GM19452 (cell line): ENCODE data around the gene TMEM238L.

Experiments
- ATAC-seq: cut with Tn5 transposase; IDR thresholded peaks from one replicate; pipeline ENCODE4 v1.9.1; 2021; ENCODE audit not compliant: unreplicated experiment

TMEM238L gene

GRCh38 chr17:10775740-10776356, 28.1 kb downstream of the TMEM238L start:
- no peak for ATAC-seq

- no peak for ATAC-seq
These were observed 28.8 kb downstream of the TMEM238L start for GRCh38 chr17:10775058-10775457.

- ATAC-seq, result no peak
These were observed 30.5 kb downstream of the TMEM238L start for GRCh38 chr17:10773391-10773790.

- ATAC-seq, result no peak
These were observed 31.2 kb downstream of the TMEM238L start for GRCh38 chr17:10772425-10773380.

- no peak for ATAC-seq
These were observed 32.8 kb downstream of the TMEM238L start for GRCh38 chr17:10771148-10771547.

GRCh38 chr17:10769840-10770239, 34.1 kb downstream of the TMEM238L start:
- no peak for ATAC-seq

- no peak for ATAC-seq
These were observed 35.1 kb downstream of the TMEM238L start for GRCh38 chr17:10768750-10769251.

GRCh38 chr17:10767232-10767631, 36.7 kb downstream of the TMEM238L start:
- no peak for ATAC-seq

GRCh38 chr17:10762037-10762436, 41.9 kb downstream of the TMEM238L start:
- ATAC-seq, result no peak

- no peak for ATAC-seq
These were observed 42.6 kb downstream of the TMEM238L start for GRCh38 chr17:10761281-10761680.

- ATAC-seq, result no peak
These were observed 45.8 kb downstream of the TMEM238L start for GRCh38 chr17:10758062-10758461.

GRCh38 chr17:10757647-10758046, 46.3 kb downstream of the TMEM238L start:
- no peak for ATAC-seq

- no peak for ATAC-seq
These were observed 46.8 kb downstream of the TMEM238L start for GRCh38 chr17:10757067-10757466.

- ATAC-seq, result no peak
These were observed 47.3 kb downstream of the TMEM238L start for GRCh38 chr17:10756619-10757018.

GRCh38 chr17:10756185-10756584, 47.7 kb downstream of the TMEM238L start:
- ATAC-seq, result no peak

- ATAC-seq, result no peak
These were observed 48.2 kb downstream of the TMEM238L start for GRCh38 chr17:10755592-10756127.

- ATAC-seq, result no peak
These were observed 48.9 kb downstream of the TMEM238L start for GRCh38 chr17:10754861-10755591.

GRCh38 chr17:10754109-10754508, 49.8 kb downstream of the TMEM238L start:
- ATAC-seq, result no peak

- ATAC-seq, result no peak
These were observed 51.2 kb downstream of the TMEM238L start for GRCh38 chr17:10752696-10753095.

GRCh38 chr17:10751563-10751962, 52.3 kb downstream of the TMEM238L start:
- no peak for ATAC-seq

- no peak for ATAC-seq
These were observed 53.7 kb downstream of the TMEM238L start for GRCh38 chr17:10750210-10750609.
